Measurements from ENCODE around the gene MPPED1.

DNA sequence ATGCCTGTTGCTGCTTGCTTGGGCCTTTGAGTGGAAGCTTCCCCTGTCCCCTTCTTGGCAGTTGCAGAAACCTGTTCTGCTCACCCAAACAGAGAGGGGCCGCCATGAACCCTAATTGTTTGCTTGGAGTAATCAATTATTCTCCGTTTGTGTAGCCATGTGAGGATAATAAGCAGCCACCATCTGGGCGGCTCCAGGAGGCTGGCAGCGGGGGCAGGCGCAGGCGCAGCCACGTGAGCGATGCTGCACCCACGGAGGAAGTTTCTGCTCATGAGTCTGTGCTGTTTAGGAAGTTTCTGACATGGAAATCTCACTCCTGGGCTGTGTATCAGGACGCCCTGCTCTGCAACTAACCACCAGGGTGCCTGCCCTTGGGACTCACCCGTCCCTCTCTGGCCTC is 90.1 kb downstream of the MPPED1 start:
- no peak for TF ChIP-seq POLR2A (IDR thresholded peaks at IDR 0.05)
- TF ChIP-seq, protein P1, sequence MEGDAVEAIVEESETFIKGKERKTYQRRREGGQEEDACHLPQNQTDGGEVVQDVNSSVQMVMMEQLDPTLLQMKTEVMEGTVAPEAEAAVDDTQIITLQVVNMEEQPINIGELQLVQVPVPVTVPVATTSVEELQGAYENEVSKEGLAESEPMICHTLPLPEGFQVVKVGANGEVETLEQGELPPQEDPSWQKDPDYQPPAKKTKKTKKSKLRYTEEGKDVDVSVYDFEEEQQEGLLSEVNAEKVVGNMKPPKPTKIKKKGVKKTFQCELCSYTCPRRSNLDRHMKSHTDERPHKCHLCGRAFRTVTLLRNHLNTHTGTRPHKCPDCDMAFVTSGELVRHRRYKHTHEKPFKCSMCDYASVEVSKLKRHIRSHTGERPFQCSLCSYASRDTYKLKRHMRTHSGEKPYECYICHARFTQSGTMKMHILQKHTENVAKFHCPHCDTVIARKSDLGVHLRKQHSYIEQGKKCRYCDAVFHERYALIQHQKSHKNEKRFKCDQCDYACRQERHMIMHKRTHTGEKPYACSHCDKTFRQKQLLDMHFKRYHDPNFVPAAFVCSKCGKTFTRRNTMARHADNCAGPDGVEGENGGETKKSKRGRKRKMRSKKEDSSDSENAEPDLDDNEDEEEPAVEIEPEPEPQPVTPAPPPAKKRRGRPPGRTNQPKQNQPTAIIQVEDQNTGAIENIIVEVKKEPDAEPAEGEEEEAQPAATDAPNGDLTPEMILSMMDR (IDR thresholded peaks at IDR 0.05): no peak
